PC-9 (cell line): ENCODE measurements around the gene ST8SIA3. TPM values are rescaled to one million over a fixed set of nuclear protein-coding genes. Genes with fewer than 3 reads are reported as not detected.

ENCODE experiments used
- BruUV-seq: library from RNA; stranded (reverse); fragments of 400-500 nt; replicated peaks from 2 replicates; lab custom pipeline; 2021; lab: Mats Ljungman, UMichigan
- CTCF ChIA-PET: fragments of 300-600 bp; sonication (Branson Sonifier 250); formaldehyde crosslinking; loops from one replicate; lab custom pipeline; 2022; ENCODE audit warnings: antibody characterized with exemption; lab: Charles Lee
- POLR2A ChIA-PET: fragments of 300-600 bp; sonication (Branson Sonifier 250); formaldehyde crosslinking; loops from one replicate; lab custom pipeline; 2022; ENCODE audit warnings: antibody characterized with exemption; ENCODE audit not compliant: unreplicated experiment; lab: Charles Lee
- DNase-seq, 2 experiments: peaks; one replicate each; pipeline versions ENCODE4 v3.0.0 to v3.0.0-alpha.2; 2015 to 2022; ENCODE audit warnings: mixed read lengths in 1 of 2
- H2AFZ ChIP-seq: fragments of 200-600 bp; sonication (generic); 2 replicates; pipeline ENCODE4 v1.8.1; 2017; ENCODE audit warnings: antibody characterized with exemption
- H3F3A ChIP-seq: fragments of 200-600 bp; sonication (generic); 2 replicates; pipeline ENCODE4 v1.8.1; 2017; ENCODE audit warnings: antibody characterized with exemption, mild to moderate bottlenecking, low read depth; ENCODE audit not compliant: insufficient read depth
- H3K27ac ChIP-seq: fragments of 200-600 bp; sonication (generic); 2 replicates; pipeline ENCODE4 v1.6.1; 2016; ENCODE audit warnings: mixed run types
- H3K27me3 ChIP-seq: fragments of 200-600 bp; sonication (generic); 2 replicates; pipeline ENCODE4 v1.6.1; 2016; ENCODE audit warnings: low read depth, mixed run types; ENCODE audit not compliant: insufficient read depth
- H3K36me3 ChIP-seq: fragments of 200-600 bp; sonication (generic); 2 replicates; pipeline ENCODE4 v1.6.1; 2016; ENCODE audit warnings: low read depth, mixed run types
- H3K4me1 ChIP-seq: fragments of 200-600 bp; sonication (generic); replicated peaks from 2 replicates; pipeline ENCODE4 v1.6.1; 2016; ENCODE audit warnings: mixed run types; ENCODE audit not compliant: insufficient read depth
- H3K4me2 ChIP-seq: fragments of 200-600 bp; sonication (generic); 2 replicates; pipeline ENCODE4 v1.6.1; 2017; ENCODE audit warnings: mixed run types
- H3K4me3 ChIP-seq: fragments of 200-600 bp; sonication (generic); 2 replicates; pipeline ENCODE4 v1.6.1; 2016; ENCODE audit warnings: mixed run types
- H3K79me2 ChIP-seq: fragments of 200-600 bp; sonication (generic); 2 replicates; pipeline ENCODE4 v1.6.1; 2017; ENCODE audit warnings: low read depth, mixed run types
- H3K9me2 ChIP-seq: fragments of 200-600 bp; sonication (generic); 2 replicates; pipeline ENCODE4 v1.8.1; 2017; ENCODE audit warnings: mild to moderate bottlenecking; ENCODE audit not compliant: insufficient read depth
- H3K9me3 ChIP-seq: fragments of 200-600 bp; sonication (generic); 2 replicates; pipeline ENCODE4 v1.8.1; 2016; ENCODE audit warnings: low read depth; ENCODE audit not compliant: insufficient read depth
- H4K20me1 ChIP-seq: fragments of 200-600 bp; sonication (generic); 2 replicates; pipeline ENCODE4 v1.8.1; 2017; ENCODE audit not compliant: insufficient read depth
- EZH2 ChIP-seq: fragments of 200-600 bp; sonication (generic); IDR thresholded peaks from 2 replicates; pipeline ENCODE4 v1.8.0; 2017; ENCODE audit warnings: antibody characterized with exemption, low read depth
- intact Hi-C: fragments of 100-400 bp; cut with micrococcal nuclease; formaldehyde crosslinking; loops from one replicate; pipeline ENCODE4 v1.10.0; 2022; ENCODE audit not compliant: unreplicated experiment
- total RNA-seq: library from RNA; stranded (reverse); gene quantifications from 2 replicates; pipeline ENCODE4 v1.2.3, GENCODE V29; 2021
- TF ChIP-seq, protein P1 (sequence below): fragments of 200-600 bp; sonication (generic); conservative IDR thresholded peaks from 2 replicates; pipeline ENCODE4 v1.6.1; 2017; ENCODE audit warnings: mixed run types, antibody characterized with exemption, mild to moderate bottlenecking, moderate library complexity

The ST8SIA3 gene
- total RNA-seq, 1 experiment from 2014 or later, result not detected

DNA sequence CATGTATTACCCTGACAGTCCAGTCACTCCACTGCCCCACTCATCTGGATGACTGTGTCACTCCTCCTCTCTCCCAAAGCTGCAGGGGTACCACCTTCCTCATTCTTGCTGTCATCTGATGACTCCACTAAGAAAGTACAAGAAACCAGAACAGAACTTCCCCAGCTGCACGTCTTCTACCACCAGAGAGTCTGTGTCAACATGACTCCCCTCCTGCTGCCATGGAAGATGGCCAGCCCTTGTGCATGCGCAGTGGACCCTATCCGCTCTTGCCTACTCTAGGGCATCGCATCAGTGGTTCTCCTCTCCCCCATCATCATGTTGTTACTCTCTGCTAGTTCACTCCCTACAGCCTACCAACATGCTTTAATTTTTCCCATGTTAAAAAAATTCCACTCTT, 14.5 kb upstream of the ST8SIA3 start:
- TF ChIP-seq EZH2, result no peak
- TF ChIP-seq, protein P1, sequence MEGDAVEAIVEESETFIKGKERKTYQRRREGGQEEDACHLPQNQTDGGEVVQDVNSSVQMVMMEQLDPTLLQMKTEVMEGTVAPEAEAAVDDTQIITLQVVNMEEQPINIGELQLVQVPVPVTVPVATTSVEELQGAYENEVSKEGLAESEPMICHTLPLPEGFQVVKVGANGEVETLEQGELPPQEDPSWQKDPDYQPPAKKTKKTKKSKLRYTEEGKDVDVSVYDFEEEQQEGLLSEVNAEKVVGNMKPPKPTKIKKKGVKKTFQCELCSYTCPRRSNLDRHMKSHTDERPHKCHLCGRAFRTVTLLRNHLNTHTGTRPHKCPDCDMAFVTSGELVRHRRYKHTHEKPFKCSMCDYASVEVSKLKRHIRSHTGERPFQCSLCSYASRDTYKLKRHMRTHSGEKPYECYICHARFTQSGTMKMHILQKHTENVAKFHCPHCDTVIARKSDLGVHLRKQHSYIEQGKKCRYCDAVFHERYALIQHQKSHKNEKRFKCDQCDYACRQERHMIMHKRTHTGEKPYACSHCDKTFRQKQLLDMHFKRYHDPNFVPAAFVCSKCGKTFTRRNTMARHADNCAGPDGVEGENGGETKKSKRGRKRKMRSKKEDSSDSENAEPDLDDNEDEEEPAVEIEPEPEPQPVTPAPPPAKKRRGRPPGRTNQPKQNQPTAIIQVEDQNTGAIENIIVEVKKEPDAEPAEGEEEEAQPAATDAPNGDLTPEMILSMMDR, result no peak
- CTCF ChIA-PET, result no interaction called here
- Histone ChIP-seq H3K79me2 (no peaks in the 10 kb centered on the region), H3K9me2 (0 out of 2 replicates have a peak, but pooled peaks cover 2% of the 10 kb centered on the region), H3K9me3 (no peaks in the 10 kb centered on the region), H3K36me3 (no peaks in the 10 kb centered on the region), H3K4me1 (no peaks in the 10 kb centered on the region), H2AFZ (no peak overlapping the region), H3K27me3 (peaks cover 13% of the 10 kb centered on the region; the same call in 1 of the 2 replicates), H3K4me2 (no peak overlapping the region), H4K20me1 (no peaks in the 10 kb centered on the region), H3K27ac (no peak overlapping the region), H3K4me3 (no peak overlapping the region), H3F3A (no peaks in the 10 kb centered on the region)
- no peak for DNase-seq
- no TSS peak for BruUV-seq
- intact Hi-C loops, result no loop called here
- POLR2A ChIA-PET, result no interaction called here

DNA sequence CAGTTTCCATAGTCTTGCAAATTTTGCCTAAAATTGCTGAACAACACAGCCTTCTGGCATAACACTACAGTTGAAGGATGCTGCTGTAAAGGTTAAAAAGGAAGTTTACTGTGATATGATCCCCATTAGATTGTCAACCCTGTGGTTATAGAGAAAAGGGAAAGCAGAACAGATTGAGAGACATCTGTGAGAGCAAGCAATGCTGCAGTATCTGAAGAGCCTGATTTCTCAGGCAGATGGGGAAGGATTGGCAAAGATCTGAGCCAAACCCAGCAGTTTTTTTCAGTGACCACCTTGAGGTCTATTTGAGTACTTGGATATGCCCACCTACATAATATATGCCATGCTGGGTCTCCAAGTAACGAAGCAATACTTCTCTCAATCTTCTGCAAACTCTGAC, 8.5 kb upstream of the ST8SIA3 start:
- peaks cover 14% of the 10 kb centered on the region; the same call in 1 of the 2 replicates for H3K27me3 ChIP-seq
- TF ChIP-seq, protein P1, result no peak
- no peak for TF ChIP-seq EZH2
- H4K20me1 ChIP-seq, result no peaks in the 10 kb centered on the region
- H3K4me3 ChIP-seq, result no peak overlapping the region
- H3K4me2 ChIP-seq, result no peak overlapping the region
- no peaks in the 10 kb centered on the region for H3K9me3 ChIP-seq
- no peak overlapping the region for H3K27ac ChIP-seq
- no TSS peak for BruUV-seq
- no peak overlapping the region for H2AFZ ChIP-seq
- POLR2A ChIA-PET, result no interaction called here
- H3F3A ChIP-seq, result no peaks in the 10 kb centered on the region
- no peaks in the 10 kb centered on the region for H3K36me3 ChIP-seq
- CTCF ChIA-PET, result no interaction called here
- no peaks in the 10 kb centered on the region for H3K4me1 ChIP-seq
- no peak for DNase-seq
- H3K79me2 ChIP-seq, result no peaks in the 10 kb centered on the region
- H3K9me2 ChIP-seq, result no peaks in the 10 kb centered on the region
- intact Hi-C loops, result no loop called here

DNA sequence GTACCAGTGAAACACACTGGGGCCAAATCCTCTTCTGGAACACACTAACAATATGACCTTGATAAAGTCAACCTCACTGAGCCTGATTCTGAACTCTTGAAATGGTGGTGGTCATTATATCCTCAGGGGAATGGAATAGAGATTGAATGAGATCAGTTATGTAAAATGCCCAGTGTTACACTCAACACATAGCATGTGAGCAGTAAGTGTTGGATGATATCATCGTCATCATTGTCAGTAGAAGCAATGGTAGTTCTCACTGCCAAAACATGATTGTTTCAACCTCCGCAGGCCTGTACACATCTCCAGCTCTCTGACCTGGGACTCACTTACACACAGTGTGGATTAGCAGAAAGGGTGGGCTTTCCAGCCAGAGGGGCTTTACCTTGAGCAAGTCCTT, 5.5 kb upstream of the ST8SIA3 start:
- H3K79me2 ChIP-seq, result no peaks in the 10 kb centered on the region
- no peaks in the 10 kb centered on the region for H3K4me1 ChIP-seq
- H3K9me3 ChIP-seq, result no peaks in the 10 kb centered on the region
- CTCF ChIA-PET, result no interaction called here
- no peak for DNase-seq
- POLR2A ChIA-PET, result no interaction called here
- no peaks in the 10 kb centered on the region for H4K20me1 ChIP-seq
- H2AFZ ChIP-seq, result no peak overlapping the region
- H3K27ac ChIP-seq, result no peak overlapping the region
- H3K4me3 ChIP-seq, result no peak overlapping the region
- TF ChIP-seq, protein P1, result no peak
- TF ChIP-seq EZH2, result no peak
- intact Hi-C loops, result no loop called here
- H3K9me2 ChIP-seq, result no peaks in the 10 kb centered on the region
- no peaks in the 10 kb centered on the region for H3F3A ChIP-seq
- no peaks in the 10 kb centered on the region for H3K36me3 ChIP-seq
- H3K27me3 ChIP-seq, result 0 out of 2 replicates have a peak, but pooled peaks cover 8% of the 10 kb centered on the region
- no peak overlapping the region for H3K4me2 ChIP-seq
- BruUV-seq, result no TSS peak
